Activated CD4-positive, CD25-positive, alpha-beta regulatory T cell treated with anti-CD3 and anti-CD28 coated beads, Interleukin-2, amount 50 U/mL, for 16 hours (primary cell): ENCODE measurements around the gene RPL26.
"Not testable (repeated sequence)": the region's sequence is repeated elsewhere in the genome, so short reads cannot be mapped to it uniquely, and the experiment has no call there.

Experiments
- DNase-seq: peaks from one replicate; pipeline ENCODE4 v3.0.0-alpha.2; 2020; ENCODE audit warnings: low read depth, low spot score

Gene RPL26

GRCh38 chr17:8366231-8366630 lies 16.8 kb downstream of the RPL26 start:
- DNase-seq = no peak

GRCh38 chr17:8365143-8365542 lies 17.9 kb downstream of the RPL26 start:
- no peak for DNase-seq

DNA sequence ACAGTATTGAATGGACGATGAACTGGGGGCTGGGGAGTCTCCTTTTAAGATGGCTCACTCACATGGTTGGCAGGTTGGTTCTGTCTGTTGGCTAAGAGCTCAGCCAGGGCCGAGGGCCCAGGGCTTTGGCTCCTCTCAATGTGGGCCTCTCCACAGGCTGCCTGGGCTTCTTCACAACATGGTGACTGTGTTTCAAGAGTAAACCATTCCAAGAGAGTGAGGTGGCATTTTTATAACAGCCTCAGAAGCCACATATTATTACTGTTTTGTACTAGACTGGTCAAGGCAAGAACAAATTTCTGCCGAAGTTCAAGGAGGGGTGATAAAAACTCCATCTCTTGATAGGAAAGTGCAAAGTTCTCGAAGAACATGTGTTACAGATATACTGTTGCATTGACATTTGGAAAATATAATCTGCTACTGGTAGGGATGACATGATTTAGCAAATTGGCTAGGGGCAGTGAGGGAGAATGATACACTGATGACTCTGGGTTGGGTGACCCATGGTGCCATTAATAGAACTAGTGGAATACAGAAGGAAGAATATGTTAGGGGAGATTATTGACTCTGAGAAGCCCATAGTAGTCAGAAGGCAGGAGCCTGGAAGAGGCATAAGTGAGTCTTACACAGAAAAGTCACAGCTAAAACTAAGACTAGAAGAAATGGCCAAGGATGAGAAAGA lies 20.2 kb downstream of the RPL26 start:
- no peak for DNase-seq

GRCh38 chr17:8360751-8361150 lies 22.2 kb downstream of the RPL26 start:
- no peak for DNase-seq

DNA sequence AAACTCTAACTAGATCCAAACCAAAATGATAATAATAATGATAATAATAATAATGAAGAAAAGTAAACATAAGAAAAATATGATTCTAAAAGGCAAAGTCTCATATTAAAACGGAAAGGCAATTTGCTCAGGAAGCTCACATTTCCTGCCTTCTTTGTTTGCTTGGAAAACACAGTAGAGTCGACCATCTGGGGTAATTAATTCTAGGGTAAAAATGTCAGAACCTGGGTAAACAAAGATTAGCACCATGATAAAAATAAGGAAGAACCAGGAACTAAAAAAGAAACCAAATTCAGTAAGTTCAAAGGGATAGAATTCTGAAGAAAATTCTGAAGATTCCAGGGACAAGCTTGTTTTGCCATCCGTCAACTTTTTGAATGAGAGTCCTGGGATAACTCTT lies 22.7 kb downstream of the RPL26 start:
- no peak for DNase-seq

DNA sequence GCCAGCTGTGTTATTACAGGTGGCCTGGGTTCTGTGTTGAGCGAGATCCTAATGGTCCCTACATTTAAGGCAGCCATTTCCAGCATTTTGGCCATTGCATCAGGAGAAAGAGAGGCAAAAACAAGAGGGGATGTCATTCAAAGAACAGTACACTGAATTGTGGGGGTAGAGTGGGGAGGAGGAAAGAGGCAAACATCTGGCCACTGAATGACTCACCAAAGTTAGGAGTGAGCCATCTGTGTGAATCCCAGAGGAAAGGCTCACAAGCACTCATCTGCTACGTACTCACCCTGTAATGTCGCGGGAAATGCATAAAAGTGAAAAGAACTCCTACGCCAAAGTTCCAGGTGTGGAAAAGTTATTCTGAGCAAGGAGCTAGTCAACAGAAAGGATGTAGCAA lies 23.2 kb downstream of the RPL26 start:
- no peak for DNase-seq

DNA sequence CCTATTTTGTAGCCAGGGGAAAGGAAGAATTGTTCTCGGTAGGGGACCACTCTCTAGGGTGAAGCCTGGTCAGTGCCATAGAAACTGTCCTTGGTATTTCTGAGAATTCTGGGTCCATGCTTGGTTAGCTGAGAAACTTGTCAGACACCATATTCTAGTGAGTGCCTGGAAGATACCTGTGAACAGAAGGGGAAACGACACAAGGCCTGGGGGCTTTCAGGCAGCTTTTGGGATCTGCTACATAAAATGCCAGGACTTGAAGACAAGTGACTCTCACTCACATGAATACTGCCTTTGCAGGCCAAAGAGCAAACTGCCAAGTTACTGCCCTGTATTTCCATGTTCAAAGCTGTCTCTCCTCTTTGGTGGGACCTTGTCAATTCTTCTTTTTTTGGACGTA lies 25.1 kb downstream of the RPL26 start:
- DNase-seq = no peak

GRCh38 chr17:8354236-8354635 lies 28.8 kb downstream of the RPL26 start:
- no peak for DNase-seq

GRCh38 chr17:8353736-8354135 lies 29.3 kb downstream of the RPL26 start:
- no peak for DNase-seq

- no peak for DNase-seq
Observed at GRCh38 chr17:8350339-8350738, 32.7 kb downstream of the RPL26 start.

- not testable (repeated sequence) for DNase-seq
Observed at GRCh38 chr17:8347001-8347400, 36.0 kb downstream of the RPL26 start.

- no peak for DNase-seq
Observed at GRCh38 chr17:8345951-8346665, 36.9 kb downstream of the RPL26 start.

- DNase-seq = no peak
Observed at GRCh38 chr17:8345052-8345690, 37.8 kb downstream of the RPL26 start.

DNA sequence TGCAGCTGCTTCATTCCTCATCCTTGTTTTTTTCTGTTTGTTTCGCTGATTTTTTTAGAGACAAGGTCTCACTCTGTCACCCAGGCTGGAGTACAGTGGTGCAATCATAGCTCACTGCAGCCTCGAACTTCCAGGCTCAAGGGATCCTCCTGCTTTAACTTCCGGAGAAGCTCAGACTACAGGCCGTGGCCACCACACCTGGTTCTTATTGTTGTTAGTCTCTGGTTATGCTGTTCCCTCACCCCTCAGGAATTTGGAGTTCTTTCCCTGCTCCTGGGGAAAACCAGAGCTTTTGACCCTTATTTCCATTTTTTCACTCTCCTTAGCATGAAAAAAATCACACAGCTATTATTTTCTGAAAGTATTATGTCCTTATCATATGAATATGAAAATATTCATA lies 41.5 kb downstream of the RPL26 start:
- no peak for DNase-seq

DNA sequence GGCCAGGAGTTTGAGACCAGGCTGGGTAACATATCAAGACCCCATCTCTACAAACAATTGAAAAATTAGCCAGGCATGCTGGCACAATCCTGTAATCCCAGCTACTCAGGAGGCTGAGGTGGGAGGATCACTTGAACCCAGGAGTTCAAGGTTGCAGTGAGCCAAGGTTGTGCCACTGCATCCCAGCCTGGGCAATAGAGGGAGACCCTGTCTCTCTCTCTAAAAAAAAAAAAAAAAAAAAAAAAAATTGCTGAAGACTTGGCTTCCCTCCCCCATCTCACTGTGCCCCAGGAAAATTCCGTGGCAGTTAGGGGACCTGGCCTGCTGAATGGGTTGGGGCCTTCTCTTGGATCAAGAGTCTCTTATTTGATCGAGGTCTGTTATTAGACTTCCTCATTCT lies 43.5 kb downstream of the RPL26 start, which contains the start of gene ODF4:
TSS of gene ODF4 (plus strand) at position 301 of the 400 bp plus-strand sequence. CDS start 212 bp downstream, outside the sequence.
- DNase-seq = no peak

GRCh38 chr17:8338753-8339140 lies 44.2 kb downstream of the RPL26 start:
- no peak for DNase-seq

- DNase-seq = no peak
Observed at GRCh38 chr17:8337802-8338752, 44.9 kb downstream of the RPL26 start.

DNA sequence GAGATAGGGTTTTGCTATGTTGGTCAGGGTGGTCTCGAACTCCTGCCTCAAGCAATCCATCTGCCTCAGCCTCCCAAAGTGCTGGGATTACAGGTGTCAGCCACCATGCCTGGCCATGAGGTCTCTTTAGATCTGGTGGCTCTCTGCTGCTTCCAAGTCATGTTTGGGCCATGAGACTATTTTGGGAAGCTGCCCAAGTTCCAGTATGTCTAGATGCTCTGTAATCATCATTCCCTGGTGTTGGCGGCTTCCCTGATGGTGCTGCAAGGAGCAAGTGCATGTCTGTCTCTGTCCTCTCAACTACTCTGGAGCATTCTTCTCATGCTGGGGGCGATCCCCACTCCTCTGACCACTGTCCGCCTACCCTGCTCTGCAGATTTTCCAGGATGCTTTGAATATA lies 49.7 kb downstream of the RPL26 start:
- no peak for DNase-seq

GRCh38 chr17:8332688-8333087 lies 50.3 kb downstream of the RPL26 start:
- DNase-seq = no peak

DNA sequence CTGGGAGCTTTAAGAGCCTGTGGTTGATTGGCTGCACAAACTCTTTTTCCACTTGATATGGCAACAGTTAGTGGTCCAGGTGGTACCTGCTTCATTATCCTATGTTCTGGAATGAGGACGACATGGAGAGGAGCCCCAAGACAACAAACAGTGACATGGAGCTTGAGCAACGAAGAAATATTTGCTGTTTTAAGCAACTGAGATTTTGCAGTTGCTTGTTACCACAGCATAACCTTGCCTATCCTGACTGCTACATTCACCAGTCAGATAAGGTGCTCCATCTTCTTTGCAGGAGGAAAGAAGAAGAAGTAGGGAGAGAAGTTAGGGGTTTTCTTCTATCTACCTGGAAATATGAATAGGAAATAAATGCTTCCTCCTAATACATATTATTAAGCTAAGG lies 50.9 kb downstream of the RPL26 start:
- DNase-seq = no peak
